Activated CD4-positive, alpha-beta memory T cell treated with anti-CD3 and anti-CD28 coated beads for 36 hours (primary cell): Measurements from ENCODE around the gene ANKRD52. TPM values are rescaled to one million over a fixed set of nuclear protein-coding genes. Genes with fewer than 3 reads are reported as not detected.

Source experiments
- CTCF ChIA-PET: fragments of 350-600 bp; sonication (Branson Sonifier 250); formaldehyde crosslinking; loops from one replicate; lab custom pipeline; 2021; ENCODE audit warnings: antibody characterized with exemption, inconsistent platforms; lab: Charles Lee
- POLR2A ChIA-PET: fragments of 350-600 bp; sonication (Branson Sonifier 250); formaldehyde crosslinking; loops from one replicate; lab custom pipeline; 2021; ENCODE audit warnings: antibody characterized with exemption; lab: Charles Lee
- DNase-seq: peaks from one replicate; pipeline ENCODE4 v3.0.0-alpha.2; 2020
- H3K27ac Mint-ChIP-seq: one replicate; pipeline ENCODE4 v1.8.0; 2021; ENCODE audit warnings: mixed read lengths
- H3K27me3 Mint-ChIP-seq: one replicate; pipeline ENCODE4 v1.8.0; 2021; ENCODE audit warnings: mixed read lengths
- H3K36me3 Mint-ChIP-seq: one replicate; pipeline ENCODE4 v1.8.0; 2021; ENCODE audit warnings: mixed read lengths
- H3K4me1 Mint-ChIP-seq: one replicate; pipeline ENCODE4 v1.8.0; 2021; ENCODE audit warnings: low read depth, mixed read lengths
- H3K4me3 Mint-ChIP-seq: one replicate; pipeline ENCODE4 v1.8.0; 2021; ENCODE audit warnings: mild to moderate bottlenecking, mixed read lengths
- H3K9me3 Mint-ChIP-seq: one replicate; pipeline ENCODE4 v1.8.0; 2021; ENCODE audit warnings: mixed read lengths
- intact Hi-C: fragments of 100-400 bp; cut with micrococcal nuclease; formaldehyde crosslinking; loops from one replicate; pipeline ENCODE4 v1.15.1; 2023
- total RNA-seq, 2 experiments: library from RNA; stranded (reverse); gene quantifications; one replicate each; pipeline ENCODE4 v1.2.3, GENCODE V29; 2021

The ANKRD52 gene
- total RNA-seq, 2 experiments from 2014 or later: 34.1 to 37.0 TPM

DNA sequence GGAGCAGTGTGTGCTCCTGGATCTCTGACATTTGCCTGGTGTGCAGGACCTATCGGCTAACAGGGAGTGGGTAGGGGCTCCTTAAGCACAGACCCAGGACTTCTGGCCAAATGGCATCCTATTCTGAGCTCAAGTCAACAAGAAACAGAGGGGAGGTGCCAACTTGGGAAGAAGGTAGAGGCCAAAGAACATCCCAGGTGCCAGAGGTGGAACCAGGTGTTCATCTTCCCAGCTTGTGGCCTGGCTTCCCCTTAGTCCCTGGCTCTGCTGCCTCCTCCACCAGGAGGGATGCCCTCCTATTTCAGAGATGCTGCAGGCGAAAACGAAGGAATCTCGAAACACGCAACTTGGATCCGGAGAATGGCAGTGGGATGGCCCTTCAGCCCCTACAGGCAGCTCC, 22.1 kb downstream of the ANKRD52 start:
- Mint-ChIP-seq H3K4me1 (no peaks in the 10 kb centered on the region), H3K4me3 (no peak overlapping the region), H3K36me3 (peaks cover 3% of the 10 kb centered on the region), H3K27ac (no peak overlapping the region), H3K27me3 (no peaks in the 10 kb centered on the region), H3K9me3 (no peaks in the 10 kb centered on the region)
- intact Hi-C loops: no loop called here
- DNase-seq: no peak
- ChIA-PET POLR2A (interaction anchor here (1.8 kb wide), 1 partner anchor 64 kb away, joined by 3 read pairs; no protein-coding TSS in a partner anchor), CTCF (interaction anchor here (0.7 kb wide), 1 partner anchor 23 kb away, joined by 3 read pairs; no protein-coding TSS in a partner anchor)

DNA sequence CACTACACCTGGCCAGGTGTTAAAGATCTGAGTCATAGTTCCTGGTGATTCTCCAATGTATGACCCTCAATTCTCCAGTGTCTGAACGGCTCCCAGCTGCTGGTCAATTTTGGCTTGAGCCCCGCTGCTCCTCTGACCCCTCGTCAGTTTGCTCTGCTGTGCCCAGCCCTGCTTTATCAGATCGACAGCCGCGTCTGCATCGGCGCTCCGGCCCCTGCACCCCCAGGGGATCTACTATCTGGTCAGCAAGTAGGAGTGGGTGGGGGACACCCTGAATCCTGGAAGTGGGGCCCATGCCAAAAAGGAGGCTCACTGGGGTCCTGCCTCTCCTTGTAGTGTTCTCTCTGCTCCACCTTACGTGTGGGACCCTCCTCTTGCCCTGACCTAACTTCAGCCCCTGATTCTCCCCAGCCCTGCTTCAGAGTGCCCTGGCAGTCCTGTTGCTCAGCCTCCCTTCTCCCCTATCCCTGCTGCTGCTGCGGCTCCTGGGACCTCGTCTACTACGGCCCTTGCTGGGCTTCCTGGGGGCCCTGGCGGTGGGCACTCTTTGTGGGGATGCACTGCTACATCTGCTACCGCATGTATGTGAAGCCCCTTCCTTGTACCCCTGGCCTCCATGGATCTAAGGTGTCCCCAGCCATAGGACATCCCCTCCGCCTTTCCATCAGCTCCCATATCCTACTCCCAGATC, 23.3 kb downstream of the ANKRD52 start:
- CTCF ChIA-PET: interaction anchor here (0.6 kb wide), 1 partner anchor 30 kb away, joined by 4 read pairs; no protein-coding TSS in a partner anchor
- no peaks in the 10 kb centered on the region for H3K9me3 Mint-ChIP-seq
- H3K36me3 Mint-ChIP-seq: no peaks in the 10 kb centered on the region
- H3K4me1 Mint-ChIP-seq: no peaks in the 10 kb centered on the region
- intact Hi-C loops: no loop called here
- no peaks in the 10 kb centered on the region for H3K27me3 Mint-ChIP-seq
- no peak overlapping the region for H3K27ac Mint-ChIP-seq
- DNase-seq: no peak
- no peak overlapping the region for H3K4me3 Mint-ChIP-seq
- POLR2A ChIA-PET: interaction anchor here (1.8 kb wide), 1 partner anchor 65 kb away, joined by 3 read pairs; no protein-coding TSS in a partner anchor

DNA sequence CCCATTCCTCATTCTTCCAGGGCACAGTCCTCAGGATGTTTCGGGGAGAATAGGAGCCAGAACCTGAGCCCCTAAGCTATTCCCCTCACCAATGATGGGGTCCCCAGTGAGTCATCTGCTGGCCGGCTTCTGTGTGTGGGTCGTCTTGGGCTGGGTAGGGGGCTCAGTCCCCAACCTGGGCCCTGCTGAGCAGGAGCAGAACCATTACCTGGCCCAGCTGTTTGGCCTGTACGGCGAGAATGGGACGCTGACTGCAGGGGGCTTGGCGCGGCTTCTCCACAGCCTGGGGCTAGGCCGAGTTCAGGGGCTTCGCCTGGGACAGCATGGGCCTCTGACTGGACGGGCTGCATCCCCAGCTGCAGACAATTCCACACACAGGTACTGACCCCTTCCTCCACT, 27.0 kb downstream of the ANKRD52 start:
- Mint-ChIP-seq H3K27ac (no peak overlapping the region), H3K27me3 (no peaks in the 10 kb centered on the region), H3K4me1 (no peaks in the 10 kb centered on the region), H3K9me3 (no peaks in the 10 kb centered on the region), H3K36me3 (peaks cover 7% of the 10 kb centered on the region), H3K4me3 (no peak overlapping the region)
- POLR2A ChIA-PET: interaction anchor here (0.5 kb wide), 1 partner anchor 10 kb away, joined by 3 read pairs; no protein-coding TSS in a partner anchor
- intact Hi-C loops: no loop called here
- CTCF ChIA-PET: interaction anchor here (1.4 to 1.7 kb wide), 2 partner anchors 9 to 27 kb away, joined by 4 to 5 read pairs; partner anchors contain the start of gene ANKRD52
- no peak for DNase-seq

DNA sequence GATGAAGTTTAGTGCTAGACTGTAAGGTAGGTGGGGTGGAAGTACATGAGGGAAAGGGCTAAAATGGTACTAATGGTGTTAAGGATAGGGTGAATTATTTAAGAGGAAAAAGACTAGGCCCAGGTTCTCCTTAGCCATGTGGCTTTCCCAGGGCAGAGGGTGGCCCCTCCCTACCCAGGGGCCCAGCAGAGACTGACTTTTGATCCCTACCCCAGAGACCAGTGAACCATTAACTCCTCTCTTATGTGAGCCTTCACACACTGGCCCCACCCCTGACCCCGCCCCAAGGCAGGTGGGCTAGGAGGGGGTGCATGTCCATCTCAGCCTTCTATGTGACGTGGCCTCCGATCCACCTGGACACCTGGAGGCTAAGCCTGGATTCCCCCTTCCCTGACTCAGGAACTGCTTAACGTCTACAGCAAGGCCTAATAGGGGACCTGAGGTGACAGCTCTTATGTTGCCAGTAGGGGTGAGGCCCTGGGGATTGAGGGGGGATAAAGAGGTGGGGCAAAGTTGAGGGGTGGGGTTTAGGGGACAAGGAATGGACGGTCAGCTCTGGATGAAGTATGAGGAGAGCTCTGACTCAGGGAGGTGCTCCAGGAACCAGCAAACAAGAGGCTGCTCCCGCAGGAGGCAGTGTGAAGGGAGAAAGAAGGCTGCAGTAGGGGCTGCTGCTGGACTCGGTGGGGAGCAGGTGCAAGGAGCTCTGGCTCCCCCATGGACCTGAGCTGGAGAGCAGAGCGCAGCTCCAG, 27.6 kb downstream of the ANKRD52 start:
- Mint-ChIP-seq H3K36me3 (peaks cover 9% of the 10 kb centered on the region), H3K4me1 (peaks cover under 1% of the 10 kb centered on the region), H3K4me3 (no peak overlapping the region), H3K27me3 (no peaks in the 10 kb centered on the region), H3K9me3 (no peaks in the 10 kb centered on the region), H3K27ac (no peak overlapping the region)
- no peak for DNase-seq
- ChIA-PET POLR2A (no interaction called here), CTCF (interaction anchor here (1.4 to 1.7 kb wide), 2 partner anchors 8 to 28 kb away, joined by 4 to 5 read pairs; partner anchors contain the start of gene ANKRD52)
- intact Hi-C loops: no loop called here

DNA sequence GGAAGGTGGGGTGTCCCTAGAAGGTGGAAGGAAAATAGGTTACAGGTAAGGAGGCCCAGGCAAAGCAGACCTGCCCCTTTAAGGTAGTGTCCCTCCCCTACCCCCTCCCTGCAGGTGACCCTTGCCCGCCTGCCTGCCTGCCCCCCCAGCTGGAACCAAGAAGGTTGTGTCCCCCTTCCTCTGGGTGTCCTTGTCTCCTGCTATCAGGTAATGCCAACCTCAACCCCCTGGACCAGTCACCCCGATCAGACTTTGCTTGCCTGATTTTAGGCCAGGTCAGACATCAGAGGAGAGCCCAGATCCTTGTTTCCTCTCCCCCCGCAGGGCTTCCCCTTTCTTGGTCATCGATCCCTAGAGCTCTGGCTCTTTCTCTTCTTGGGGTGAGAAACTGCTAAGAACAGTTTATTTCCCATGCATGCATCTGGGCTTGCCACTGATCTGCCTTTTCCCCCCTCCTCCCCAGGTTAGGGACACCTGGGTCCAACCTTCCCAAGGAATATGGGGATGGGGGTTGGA, 28.2 kb downstream of the ANKRD52 start, which contains the start of gene SLC39A5:
Gene SLC39A5, plus strand, starts transcription at position 136 of the 516 bp plus-strand sequence. CDS start 1,224 bp downstream, outside the sequence.
- Mint-ChIP-seq H3K36me3 (peaks cover 12% of the 10 kb centered on the region), H3K27ac (no peak within 1 kb of the TSS), H3K27me3 (no peaks in the 10 kb centered on the region), H3K4me1 (peaks cover 7% of the 10 kb centered on the region), H3K9me3 (no peaks in the 10 kb centered on the region), H3K4me3 (no peak within 1 kb of the TSS)
- ChIA-PET CTCF (no interaction called here), POLR2A (no interaction called here)
- DNase-seq: no peak
- intact Hi-C loops: loop anchor here (10.0 kb wide), 1 partner anchor 255 kb away; the partner anchor contains the start of gene RAB5B

DNA sequence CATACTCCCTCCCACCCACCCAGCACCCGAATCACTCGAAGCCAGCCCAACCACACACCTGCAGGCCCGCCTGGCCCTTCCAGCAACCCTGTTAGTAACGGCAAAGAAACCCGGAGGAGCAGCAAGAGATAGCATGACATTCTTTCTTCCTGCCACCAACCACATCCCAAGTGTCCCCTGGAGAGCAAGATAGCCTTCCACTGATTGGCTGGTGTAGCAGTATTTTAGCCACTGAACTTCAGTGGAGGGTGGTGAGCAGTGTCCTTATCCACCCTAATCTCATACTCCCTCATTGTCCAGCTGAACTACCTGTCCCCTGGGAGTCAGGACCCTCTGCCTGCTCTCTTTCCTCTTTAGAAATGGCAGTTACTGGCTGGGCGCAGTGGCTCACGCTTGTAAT, 29.1 kb downstream of the ANKRD52 start:
- ChIA-PET CTCF (no interaction called here), POLR2A (no interaction called here)
- Mint-ChIP-seq H3K9me3 (no peaks in the 10 kb centered on the region), H3K4me3 (no peak overlapping the region), H3K36me3 (peaks cover 12% of the 10 kb centered on the region), H3K27ac (no peak overlapping the region), H3K4me1 (peaks cover 12% of the 10 kb centered on the region), H3K27me3 (no peaks in the 10 kb centered on the region)
- no peak for DNase-seq
- intact Hi-C loops: loop anchor here (10.0 kb wide), 1 partner anchor 254 kb away; the partner anchor contains the start of gene RAB5B

DNA sequence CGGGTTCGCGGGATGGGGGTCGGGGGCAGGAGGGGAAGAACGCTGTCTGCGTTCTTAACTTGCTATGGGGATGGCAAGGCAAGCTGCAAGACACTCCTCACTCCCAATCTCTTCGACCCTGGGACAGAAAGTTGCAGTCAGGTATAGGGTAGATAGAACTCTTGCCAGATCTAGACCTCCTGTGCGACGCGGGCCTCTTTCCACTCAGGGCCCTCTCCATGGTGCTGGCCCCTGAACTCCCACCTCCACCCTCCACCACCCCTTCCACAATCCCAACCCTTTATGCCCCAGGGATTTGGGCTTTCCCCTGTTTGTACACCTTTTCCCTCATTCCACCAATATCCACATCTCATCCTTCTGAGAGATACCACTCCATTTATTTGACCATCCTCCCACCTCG, 33.2 kb downstream of the ANKRD52 start:
- Mint-ChIP-seq H3K4me1 (peaks cover 33% of the 10 kb centered on the region), H3K9me3 (no peaks in the 10 kb centered on the region), H3K4me3 (peak overlapping the region; percentile 87), H3K27me3 (no peaks in the 10 kb centered on the region), H3K36me3 (peaks cover 12% of the 10 kb centered on the region), H3K27ac (peak overlapping the region; percentile 71)
- ChIA-PET CTCF (interaction anchor here (1.2 to 1.4 kb wide), 2 partner anchors 28 to 33 kb away, joined by 3 to 6 read pairs; partner anchors contain the start of gene ANKRD52), POLR2A (no interaction called here)
- intact Hi-C loops: loop anchor here (1.0 to 10.0 kb wide), 9 partner anchors 13 to 408 kb away; partner anchors contain the start of genes ANKRD52, ORMDL2, RAB5B and RPS26
- DNase-seq: peak; percentile 15

DNA sequence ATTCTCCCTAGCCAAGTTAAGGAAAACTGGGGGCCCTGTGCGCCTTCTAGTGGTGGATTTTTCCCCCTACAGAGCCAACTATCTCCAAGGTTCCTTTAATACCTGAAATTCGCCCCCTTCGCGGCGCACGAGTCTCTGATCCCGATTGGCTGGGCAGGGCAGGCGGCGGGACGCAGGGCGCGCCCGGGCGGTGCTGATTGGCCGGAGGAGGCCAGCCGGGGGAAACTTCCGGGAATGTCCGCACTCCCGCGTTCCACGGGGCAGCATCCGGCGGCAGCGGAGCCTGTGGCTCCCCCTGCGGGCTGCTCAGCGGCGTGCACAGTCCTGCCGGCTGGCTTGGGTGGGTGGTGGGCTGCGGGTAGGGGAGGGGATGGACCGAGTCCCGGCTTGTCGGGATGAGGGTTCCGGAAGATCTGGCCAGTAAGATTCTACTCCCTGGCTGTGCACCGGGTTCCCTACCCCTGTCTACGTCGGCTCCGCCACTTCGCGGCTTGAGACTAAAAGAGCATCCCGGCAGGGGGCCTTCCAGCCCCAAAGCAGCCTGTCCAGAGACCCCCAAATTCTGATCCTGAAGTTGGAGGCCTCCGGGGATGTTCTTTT, 34.0 kb downstream of the ANKRD52 start, which contains the start of gene NABP2:
Gene NABP2, plus strand, starts transcription at position 241 of the 600 bp plus-strand sequence. CDS start 515 bp downstream, outside the sequence.
- no peaks in the 10 kb centered on the region for H3K27me3 Mint-ChIP-seq
- H3K4me3 Mint-ChIP-seq: peak within 1 kb of the TSS; percentile 96
- ChIA-PET POLR2A (no interaction called here), CTCF (interaction anchor here (4.0 kb wide), 1 partner anchor 35 kb away, joined by 50 read pairs; the partner anchor contains the start of gene SMARCC2)
- no peaks in the 10 kb centered on the region for H3K9me3 Mint-ChIP-seq
- peaks cover 33% of the 10 kb centered on the region for H3K4me1 Mint-ChIP-seq
- peak within 1 kb of the TSS; percentile 80 for H3K27ac Mint-ChIP-seq
- H3K36me3 Mint-ChIP-seq: peaks cover 11% of the 10 kb centered on the region
- intact Hi-C loops: loop anchor here (1.0 to 10.0 kb wide), 9 partner anchors 12 to 407 kb away; partner anchors contain the start of genes ANKRD52, ORMDL2, RAB5B and RPS26
- DNase-seq: peak; percentile 97

DNA sequence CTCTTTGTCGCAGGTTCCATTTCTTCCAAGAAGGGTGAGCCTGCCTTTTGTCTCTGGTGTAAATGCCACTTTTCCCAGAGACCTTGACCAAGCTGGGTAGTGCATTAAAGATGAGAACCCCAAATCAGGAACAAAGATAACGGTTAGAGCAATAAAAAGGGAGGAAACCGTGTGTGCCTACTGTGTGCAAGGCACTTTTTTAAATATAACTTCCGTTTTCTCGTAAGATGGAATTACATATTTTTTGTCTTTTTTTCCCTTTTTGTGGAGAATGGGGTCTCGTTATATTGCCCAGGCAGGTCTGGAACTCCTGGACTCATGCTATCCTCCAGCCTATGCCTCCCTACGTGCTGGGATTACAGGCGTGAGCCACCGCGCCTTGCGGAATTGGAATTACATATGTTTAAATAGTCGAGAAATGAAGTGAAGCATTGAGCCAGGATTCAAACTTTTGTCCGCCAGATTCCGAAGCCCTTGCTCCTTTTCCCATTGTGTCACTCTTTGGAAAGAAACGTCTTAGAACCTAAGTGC, 34.5 kb downstream of the ANKRD52 start:
- Mint-ChIP-seq H3K36me3 (peaks cover 9% of the 10 kb centered on the region), H3K27me3 (no peaks in the 10 kb centered on the region), H3K4me1 (peaks cover 33% of the 10 kb centered on the region), H3K9me3 (no peaks in the 10 kb centered on the region), H3K27ac (peak overlapping the region; percentile 80), H3K4me3 (peak overlapping the region; percentile 87)
- no peak for DNase-seq
- CTCF ChIA-PET: interaction anchor here (2.7 to 4.0 kb wide), 3 partner anchors 16 to 240 kb away, joined by 12 to 50 read pairs (median 33); partner anchors contain the start of gene SMARCC2
- POLR2A ChIA-PET: interaction anchor here (0.7 kb wide), 1 partner anchor 105 kb away, joined by 3 read pairs; the partner anchor contains the start of gene ZC3H10
- intact Hi-C loops: loop anchor here (1.0 to 10.0 kb wide), 11 partner anchors 11 to 406 kb away; partner anchors contain the start of genes ANKRD52, MYL6B, ORMDL2 and RAB5B

DNA sequence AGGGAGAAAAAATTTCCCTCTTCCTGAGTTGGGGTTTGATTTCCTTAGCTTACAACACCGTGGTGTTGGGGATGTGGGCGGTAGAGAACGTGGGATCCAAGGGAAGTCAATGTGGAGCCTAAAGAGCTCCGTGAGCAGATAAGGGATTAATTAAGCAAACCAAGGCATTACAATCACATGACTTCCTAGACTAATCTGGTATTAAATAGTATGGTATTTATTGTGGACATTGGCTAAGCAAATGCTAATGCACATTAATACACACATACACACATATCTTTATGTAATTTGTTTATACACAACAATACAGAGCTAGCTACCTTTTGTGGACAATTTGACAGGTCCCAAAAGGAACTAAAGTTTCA, 35.7 kb downstream of the ANKRD52 start:
- Mint-ChIP-seq H3K4me1 (peaks cover 33% of the 10 kb centered on the region), H3K27ac (peak overlapping the region; percentile 96), H3K9me3 (no peaks in the 10 kb centered on the region), H3K4me3 (peak overlapping the region; percentile 96), H3K36me3 (peaks cover 9% of the 10 kb centered on the region), H3K27me3 (no peaks in the 10 kb centered on the region)
- DNase-seq: no peak
- intact Hi-C loops: loop anchor here (2.0 to 10.0 kb wide), 6 partner anchors 16 to 405 kb away; partner anchors contain the start of genes ANKRD52, MYL6B, ORMDL2 and RAB5B
- ChIA-PET POLR2A (interaction anchor here (0.8 to 3.0 kb wide), 15 partner anchors 19 to 249 kb away, joined by 3 to 20 read pairs (median 4); partner anchors contain the start of genes ANKRD52, ESYT1, MYL6B and PA2G4), CTCF (interaction anchor here (0.6 to 4.0 kb wide), 22 partner anchors 9 to 283 kb away, joined by 3 to 50 read pairs (median 4); partner anchors contain the start of genes ANKRD52, ESYT1, MYL6 and PA2G4)
